ENCODE data around the gene SLC6A9. TPM values are rescaled to one million over a fixed set of nuclear protein-coding genes. Genes with fewer than 3 reads are reported as not detected.

SLC6A9 gene
- total RNA-seq, 2 experiments from 2014 or later, result 0.17 TPM; not detected in 1

DNA sequence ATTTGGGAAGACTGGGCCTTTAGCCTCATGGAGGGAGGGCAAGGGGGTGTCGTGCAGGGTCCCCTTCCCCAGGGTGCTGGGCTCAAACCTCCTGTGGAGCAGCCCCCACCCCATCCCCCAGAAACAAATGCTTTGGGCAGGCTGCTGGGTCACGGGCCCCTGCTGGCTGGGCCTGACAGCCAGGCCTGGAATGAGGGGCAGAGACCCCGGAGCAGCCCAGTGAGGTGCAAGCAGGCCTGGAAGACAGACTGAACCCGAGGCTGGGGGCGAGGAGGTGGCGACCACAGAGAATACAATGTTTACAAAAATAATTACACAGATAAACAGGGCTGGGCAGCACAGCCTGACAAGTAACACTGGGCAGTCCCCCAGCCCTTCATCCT lies 34.5 kb downstream of the SLC6A9 start:
- no peaks in the 10 kb centered on the region for H3K27me3 ChIP-seq (ENCODE audit: control insufficient read depth in 1 of 2, insufficient read depth in 2 of 2, low read length in 2 of 2)
- Mint-ChIP-seq H3K27me3 (no peaks in the 10 kb centered on the region), H3K4me1 (ENCODE audit: low read depth) (peaks cover 11% of the 10 kb centered on the region), H3K9me3 (no peaks in the 10 kb centered on the region), H3K27ac (no peak overlapping the region), H3K4me3 (no peak overlapping the region), H3K36me3 (ENCODE audit: low read depth) (no peaks in the 10 kb centered on the region)
- DNase-seq (no peak), ATAC-seq (ENCODE audit: poor library complexity) (no peak)
- H3K4me1 ChIP-seq (ENCODE audit: insufficient read depth, low read length), result peaks cover 11% of the 10 kb centered on the region
- no peak for TF ChIP-seq CTCF (IDR thresholded peaks at IDR 0.05)
- no peak overlapping the region for H3K4me3 ChIP-seq (ENCODE audit: low read length)
- no peaks in the 10 kb centered on the region for H3K36me3 ChIP-seq (ENCODE audit: insufficient read depth, low read length)
- no peaks in the 10 kb centered on the region for H3K9me3 ChIP-seq (ENCODE audit: control insufficient read depth in 1 of 2, insufficient read depth in 1 of 2, low read length in 2 of 2)
- intact Hi-C loops (cut with DNase I, micrococcal nuclease), result no loop called here
- POLR2A ChIA-PET, result no interaction called here
- no peak overlapping the region for H3K27ac ChIP-seq (ENCODE audit: low read depth in 1 of 2, low read length in 2 of 2)
- CTCF ChIA-PET, result no interaction called here

DNA sequence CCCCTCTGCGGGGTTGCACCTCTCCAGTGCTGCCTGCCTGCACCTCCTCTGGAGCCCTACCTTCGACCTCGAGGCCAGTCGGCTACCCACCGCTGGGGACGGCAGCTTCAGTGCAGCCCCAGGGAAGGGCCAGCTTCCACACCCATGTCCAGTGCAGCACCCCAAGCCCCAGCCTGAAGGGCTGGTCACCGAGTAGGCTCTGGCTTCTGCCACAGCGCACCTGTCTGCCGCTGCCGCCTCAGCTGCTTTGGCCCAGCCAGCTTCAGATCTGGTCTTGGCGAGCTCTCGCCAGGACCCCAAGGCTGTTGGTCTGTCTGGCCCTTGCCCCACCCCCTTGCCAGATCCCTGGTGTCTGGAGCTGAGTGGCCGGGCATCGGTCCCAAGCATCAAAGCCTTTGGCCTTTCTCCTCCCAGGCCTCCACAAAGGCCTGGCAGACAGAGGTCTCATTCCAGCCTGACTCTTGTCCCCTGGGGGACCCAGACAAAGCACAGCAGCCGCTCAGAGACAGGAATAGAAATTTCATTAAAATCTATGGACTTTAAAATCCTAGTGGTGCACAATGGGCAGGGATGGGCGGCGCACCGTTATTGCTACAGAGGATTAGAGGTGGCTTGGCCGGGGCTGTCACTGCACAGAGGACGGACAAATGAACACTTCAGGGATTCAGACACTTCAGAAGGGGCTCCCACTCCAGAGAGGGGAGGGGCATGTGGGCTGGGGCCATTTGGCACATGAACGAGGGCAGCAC lies 35.1 kb downstream of the SLC6A9 start:
- DNase-seq (no peak), ATAC-seq (ENCODE audit: poor library complexity) (no peak)
- Histone ChIP-seq H3K4me1 (ENCODE audit: insufficient read depth, low read length) (peaks cover 14% of the 10 kb centered on the region), H3K9me3 (ENCODE audit: control insufficient read depth in 1 of 2, insufficient read depth in 1 of 2, low read length in 2 of 2) (no peaks in the 10 kb centered on the region), H3K4me3 (ENCODE audit: low read length) (no peak overlapping the region), H3K27ac (ENCODE audit: low read depth in 1 of 2, low read length in 2 of 2) (no peak overlapping the region), H3K36me3 (ENCODE audit: insufficient read depth, low read length) (no peaks in the 10 kb centered on the region), H3K27me3 (ENCODE audit: control insufficient read depth in 1 of 2, insufficient read depth in 2 of 2, low read length in 2 of 2) (no peaks in the 10 kb centered on the region)
- H3K9me3 Mint-ChIP-seq, result no peaks in the 10 kb centered on the region
- no peak for TF ChIP-seq CTCF (IDR thresholded peaks at IDR 0.05)
- intact Hi-C loops (cut with DNase I, micrococcal nuclease), result no loop called here
- CTCF ChIA-PET, result no interaction called here
- POLR2A ChIA-PET, result no interaction called here
- no peaks in the 10 kb centered on the region for H3K27me3 Mint-ChIP-seq
- H3K4me3 Mint-ChIP-seq, result no peak overlapping the region
- peaks cover 16% of the 10 kb centered on the region for H3K4me1 Mint-ChIP-seq (ENCODE audit: low read depth)
- no peaks in the 10 kb centered on the region for H3K36me3 Mint-ChIP-seq (ENCODE audit: low read depth)
- H3K27ac Mint-ChIP-seq, result no peak overlapping the region

DNA sequence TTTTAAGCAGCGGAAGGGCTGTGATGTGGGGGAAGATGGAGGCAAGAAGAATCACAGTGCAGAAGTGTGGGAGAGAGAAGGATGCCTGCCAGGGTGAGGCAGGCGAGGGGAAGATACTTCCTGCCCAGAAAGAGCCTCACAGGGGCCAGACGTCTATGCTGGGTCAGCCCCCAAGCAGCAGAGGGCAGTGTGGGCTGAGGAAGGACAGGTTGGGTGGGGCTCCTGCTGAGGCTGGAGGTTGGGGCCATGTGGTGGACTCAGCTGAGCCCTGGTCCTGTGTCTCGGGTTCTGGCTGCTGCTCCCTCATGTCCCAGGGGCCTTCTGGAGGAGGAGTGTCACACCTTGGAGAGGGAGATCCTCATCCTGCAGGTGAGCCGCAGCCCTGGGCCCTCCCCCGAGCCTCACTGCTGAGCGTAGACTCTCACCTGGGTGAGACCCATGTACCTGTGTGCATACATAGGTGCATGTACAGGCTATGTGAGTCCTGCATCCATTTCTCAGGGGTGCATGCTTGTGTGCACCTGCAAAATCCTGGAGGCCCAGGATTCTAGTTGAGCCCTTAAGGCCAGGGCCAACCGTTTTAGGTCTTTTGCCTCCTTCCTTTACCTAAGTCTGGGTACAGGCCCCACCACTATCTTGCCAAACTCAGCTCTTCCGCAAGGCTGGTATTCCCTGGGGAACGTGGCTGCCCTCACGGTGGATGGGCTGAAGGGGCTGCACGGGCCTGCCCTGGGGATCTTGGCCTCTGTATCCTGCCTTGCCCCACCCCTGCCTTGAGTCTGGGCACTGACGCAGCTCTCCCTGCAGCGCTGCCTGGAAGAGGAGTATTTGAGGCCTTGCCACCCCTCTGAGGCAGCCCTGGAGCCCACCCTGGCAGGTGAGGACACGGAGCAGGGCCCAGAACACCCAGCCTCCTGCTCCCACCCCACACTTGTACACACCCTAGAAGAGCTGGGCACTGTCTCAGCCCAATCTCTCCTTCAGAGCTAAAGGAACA lies 36.2 kb downstream of the SLC6A9 start:
- Histone ChIP-seq H3K27ac (ENCODE audit: low read depth in 1 of 2, low read length in 2 of 2) (no peak overlapping the region), H3K9me3 (ENCODE audit: control insufficient read depth in 1 of 2, insufficient read depth in 1 of 2, low read length in 2 of 2) (no peaks in the 10 kb centered on the region), H3K27me3 (ENCODE audit: control insufficient read depth in 1 of 2, insufficient read depth in 2 of 2, low read length in 2 of 2) (no peaks in the 10 kb centered on the region), H3K4me1 (ENCODE audit: insufficient read depth, low read length) (peaks cover 19% of the 10 kb centered on the region), H3K4me3 (ENCODE audit: low read length) (no peak overlapping the region), H3K36me3 (ENCODE audit: insufficient read depth, low read length) (no peaks in the 10 kb centered on the region)
- Mint-ChIP-seq H3K4me3 (no peak overlapping the region), H3K27me3 (no peaks in the 10 kb centered on the region), H3K4me1 (ENCODE audit: low read depth) (peaks cover 16% of the 10 kb centered on the region), H3K27ac (no peak overlapping the region), H3K36me3 (ENCODE audit: low read depth) (no peaks in the 10 kb centered on the region), H3K9me3 (no peaks in the 10 kb centered on the region)
- CTCF ChIA-PET, result no interaction called here
- intact Hi-C loops (cut with DNase I, micrococcal nuclease), result loop anchor here in 1 of 2 experiments (5.0 kb wide), 1 partner anchor 37 kb away; the partner anchor contains the start of gene SLC6A9
- DNase-seq, result no peak
- POLR2A ChIA-PET, result no interaction called here
- no peak for ATAC-seq (ENCODE audit: poor library complexity)
- no peak for TF ChIP-seq CTCF (IDR thresholded peaks at IDR 0.05)

Measured in CD4-positive, alpha-beta T cell (primary cell).